CD14-positive monocyte (primary cell): ENCODE results near the gene RAI1. TPM values are rescaled to one million over a fixed set of nuclear protein-coding genes. Genes with fewer than 3 reads are reported as not detected.

ENCODE experiments used
- DNase-seq, 3 donors: peaks; one replicate each; pipeline ENCODE4 v3.0.0-alpha.2; 2011 to 2022
- H2AFZ ChIP-seq: 2 replicates; pipeline ENCODE4 v1.6.0; 2012; ENCODE audit warnings: mild to moderate bottlenecking, low read depth, low read length, inconsistent platforms; ENCODE audit not compliant: insufficient read depth, poor library complexity, severe bottlenecking
- H3K27ac ChIP-seq, 2 donors: 1 replicate in 1 of 2; 2 replicates in 1 of 2; pipeline ENCODE4 v1.5.1; 2012 to 2013; ENCODE audit warnings: low read length in 2 of 2, control low read depth in 1 of 2, inconsistent platforms in 1 of 2, low read depth in 1 of 2, mild to moderate bottlenecking in 1 of 2
- H3K27me3 ChIP-seq, 2 donors: one replicate each; pipeline versions ENCODE4 v1.6.0 to v1.6.1; 2011 to 2013; ENCODE audit warnings: low read length in 2 of 2; ENCODE audit not compliant: control insufficient read depth in 2 of 2, insufficient read depth in 2 of 2
- H3K36me3 ChIP-seq, 2 donors: replicated peaks in 1 of 2; 1 replicate in 1 of 2; 2 replicates in 1 of 2; pipeline versions ENCODE4 v1.5.1 to v1.6.1; 2012 to 2013; ENCODE audit warnings: low read length in 2 of 2, control low read depth in 1 of 2, inconsistent platforms in 1 of 2, mild to moderate bottlenecking in 1 of 2; ENCODE audit not compliant: insufficient read depth in 2 of 2, control insufficient read depth in 1 of 2
- H3K4me1 ChIP-seq, 2 donors: 1 replicate in 1 of 2; 2 replicates in 1 of 2; pipeline versions ENCODE4 v1.5.1 to v1.6.1; 2012 to 2013; ENCODE audit warnings: low read length in 2 of 2, control low read depth in 1 of 2, inconsistent platforms in 1 of 2, mild to moderate bottlenecking in 1 of 2, moderate library complexity in 1 of 2; ENCODE audit not compliant: insufficient read depth in 2 of 2, control insufficient read depth in 1 of 2
- H3K4me2 ChIP-seq: replicated peaks from 2 replicates; pipeline ENCODE3; 2012; ENCODE audit warnings: low read length, moderate library complexity, mild to moderate bottlenecking; ENCODE audit not compliant: poor library complexity, severe bottlenecking; ENCODE audit errors: extremely low read depth
- H3K4me3 ChIP-seq, 3 experiments: fragments of 200-600 bp in 1 of 3; sonication (generic) in 1 of 3; replicated peaks in 1 of 3; 1 replicate in 2 of 3; 2 replicates in 1 of 3; pipeline ENCODE4 v1.5.1; 2011 to 2013; ENCODE audit warnings: low read length in 3 of 3, mild to moderate bottlenecking in 3 of 3, control low read depth in 2 of 3, low read depth in 2 of 3, inconsistent platforms in 1 of 3, moderate library complexity in 1 of 3
- H3K79me2 ChIP-seq: 2 replicates; pipeline ENCODE4 v1.6.0; 2012; ENCODE audit warnings: mild to moderate bottlenecking, control low read depth, inconsistent platforms, low read length, moderate library complexity; ENCODE audit not compliant: insufficient read depth
- H3K9ac ChIP-seq: 2 replicates; pipeline ENCODE4 v1.6.0; 2017; ENCODE audit warnings: low read length, mild to moderate bottlenecking; ENCODE audit not compliant: insufficient read depth, poor library complexity, severe bottlenecking
- H3K9me3 ChIP-seq, 2 donors: replicated peaks in 1 of 2; 1 replicate in 1 of 2; 2 replicates in 1 of 2; pipeline versions ENCODE4 v1.5.1 to v1.6.1; 2012 to 2013; ENCODE audit warnings: low read length in 2 of 2, control low read depth in 1 of 2; ENCODE audit not compliant: control insufficient read depth in 1 of 2, insufficient read depth in 1 of 2
- H4K20me1 ChIP-seq: 2 replicates; pipeline ENCODE4 v1.6.0; 2012; ENCODE audit warnings: mild to moderate bottlenecking, low read length, control low read depth, moderate library complexity; ENCODE audit not compliant: insufficient read depth
- H3K27ac Mint-ChIP-seq, 7 donors: one replicate each; pipeline ENCODE4 v1.8.0; 2020; ENCODE audit warnings: mild to moderate bottlenecking in 7 of 7, mixed read lengths in 7 of 7, moderate library complexity in 6 of 7, inconsistent platforms in 2 of 7
- H3K27me3 Mint-ChIP-seq, 3 donors: one replicate each; pipeline ENCODE4 v1.8.0; 2021 to 2022; ENCODE audit warnings: low read depth in 3 of 3, mild to moderate bottlenecking in 3 of 3, mixed read lengths in 3 of 3, moderate library complexity in 3 of 3, inconsistent platforms in 1 of 3
- H3K36me3 Mint-ChIP-seq, 2 donors: one replicate each; pipeline ENCODE4 v1.8.0; 2020; ENCODE audit warnings: mixed read lengths in 2 of 2, inconsistent platforms in 1 of 2, mild to moderate bottlenecking in 1 of 2
- H3K4me1 Mint-ChIP-seq: one replicate; pipeline ENCODE4 v1.8.0; 2020; ENCODE audit warnings: mild to moderate bottlenecking, mixed read lengths
- H3K4me3 Mint-ChIP-seq, 2 donors: one replicate each; pipeline ENCODE4 v1.8.0; 2020; ENCODE audit warnings: mild to moderate bottlenecking in 2 of 2, mixed read lengths in 2 of 2, moderate library complexity in 1 of 2
- H3K9me3 Mint-ChIP-seq, 7 donors: one replicate each; pipeline ENCODE4 v1.8.0; 2020 to 2022; ENCODE audit warnings: mixed read lengths in 7 of 7, mild to moderate bottlenecking in 6 of 7, moderate library complexity in 6 of 7, inconsistent platforms in 2 of 7
- CTCF ChIP-seq: fragments of 200-600 bp; IDR thresholded peaks from one replicate; pipeline ENCODE4 v1.8.0; 2022; ENCODE audit warnings: antibody characterized with exemption, mild to moderate bottlenecking
- WGBS: methylation state at CpG from one replicate; pipeline ENCODE4 v1.1.5; 2013; ENCODE audit warnings: missing lambda C conversion rate; ENCODE audit not compliant: insufficient coverage; 5-methylcytosine and 5-hydroxymethylcytosine counted together
- intact Hi-C, 2 donors: fragments of 100-400 bp; cut with micrococcal nuclease; formaldehyde crosslinking; loops; one replicate each; pipeline versions ENCODE4 v1.15.0 to v1.15.1; 2023
- polyA plus RNA-seq, 3 donors: library from polyadenylated mRNA; depleted of rRNA in 1 of 3; unstranded in 2 of 3; stranded (reverse) in 1 of 3; fragments of 300-500 nt in 2 of 3; fragments of >200 nt in 1 of 3; fragmentation: Illumina TruSeq in 2 of 3; gene quantifications; 1 replicate in 2 of 3; 2 replicates in 1 of 3; pipeline ENCODE4 v1.2.3, GENCODE V29; 2012 to 2021

Gene RAI1
- polyA plus RNA-seq, 3 donors, result 0.89 to 4.4 (median 1.5) TPM

DNA sequence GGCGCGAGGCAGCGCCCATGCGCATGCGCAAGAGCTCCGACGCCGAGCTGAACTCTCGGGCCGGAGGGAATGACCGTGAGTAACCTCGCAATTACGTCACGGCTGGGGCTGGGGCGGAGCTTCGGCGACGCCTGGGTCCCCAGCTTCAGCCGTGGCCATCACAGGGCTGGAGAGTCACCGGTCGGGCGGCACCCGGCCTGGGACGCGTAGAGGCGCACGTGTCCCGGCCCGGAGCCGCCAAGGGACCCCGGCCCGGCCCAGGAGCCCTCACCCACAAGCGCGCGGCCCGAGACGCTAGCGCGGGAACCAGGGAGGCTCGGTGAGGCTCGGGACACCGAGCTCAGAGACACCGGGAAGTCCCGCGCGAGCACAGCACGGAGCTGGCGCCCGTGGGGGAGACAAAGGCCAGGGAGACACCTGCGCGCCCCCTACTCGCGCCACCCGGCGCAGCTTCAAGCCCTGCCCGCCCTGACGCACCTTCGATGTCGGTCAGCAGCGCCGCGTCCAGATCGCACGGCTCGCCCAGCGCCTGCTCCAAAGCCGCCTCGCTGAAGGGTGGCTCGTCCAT, 155.1 kb downstream of the RAI1 start:
- peaks cover 22 to 27% of the 10 kb centered on the region in 2 donors for H3K36me3 Mint-ChIP-seq
- no peak overlapping the region for H2AFZ ChIP-seq
- H3K4me1 Mint-ChIP-seq, result peaks cover 63% of the 10 kb centered on the region

More for the DNA sequence above, 155.1 kb downstream of the RAI1 start:
- peaks cover 0 to 4% (median 0%) of the 10 kb centered on the region in 3 donors for H3K27me3 Mint-ChIP-seq
- no peaks in the 10 kb centered on the region for H3K9me3 Mint-ChIP-seq
- H3K9ac ChIP-seq, result peak overlapping the region; percentile 99
- DNase-seq, result peak; percentile 97 to 99 (median 99)
- peaks cover 8 to 11% of the 10 kb centered on the region in 2 donors for H3K36me3 ChIP-seq
- WGBS, result under 1% methylated on average over 69 of the region's 69 CpGs
- H4K20me1 ChIP-seq, result peaks cover 45% of the 10 kb centered on the region
- peak overlapping the region; percentile 83 to 90 for H3K4me3 Mint-ChIP-seq
- H3K9me3 ChIP-seq, result no peaks in the 10 kb centered on the region
- peaks cover 66 to 74% of the 10 kb centered on the region in 2 donors for H3K4me1 ChIP-seq
- H3K27ac Mint-ChIP-seq, result peak overlapping the region; percentile 93 to 98 (median 94)
- intact Hi-C loops, result loop anchor here in 1 of 2 donors (10.0 kb wide), 1 partner anchor 152 kb away; the partner anchor contains the start of gene RAI1
- peak overlapping the region; percentile 61 to 91 (median 81) for H3K4me3 ChIP-seq
- peak overlapping the region; percentile 91 for H3K4me2 ChIP-seq
- H3K27me3 ChIP-seq, result no peaks in the 10 kb centered on the region
- TF ChIP-seq CTCF, result no peak
- peak overlapping the region; percentile 90 to 97 for H3K27ac ChIP-seq
- H3K79me2 ChIP-seq, result peaks cover 51% of the 10 kb centered on the region
